Natural killer cell (primary cell): ENCODE measurements around the gene ERN1. TPM values are rescaled to one million over a fixed set of nuclear protein-coding genes. Genes with fewer than 3 reads are reported as not detected.

ENCODE experiments used
- ATAC-seq, 3 donors: fragments of 150-1000 bp in 2 of 3; fragments of 200-7000 bp in 1 of 3; cut with Tn5 transposase; 1 replicate in 1 of 3; 2 replicates in 2 of 3; pipeline ENCODE4 v1.10.0; 2021; ENCODE audit warnings: mild to moderate bottlenecking in 2 of 3, moderate library complexity in 2 of 3
- DNase-seq, 2 donors: peaks; one replicate each; pipeline versions ENCODE4 v3.0.0 to v3.0.0-alpha.2; 2013 to 2021; ENCODE audit warnings: mixed read lengths in 1 of 2
- H3K27ac ChIP-seq: one replicate; pipeline ENCODE4 v1.5.1; 2013; ENCODE audit warnings: mild to moderate bottlenecking, low read length
- H3K27me3 ChIP-seq: one replicate; pipeline ENCODE4 v1.6.1; 2013; ENCODE audit warnings: low read length; ENCODE audit not compliant: control insufficient read depth, insufficient read depth
- H3K36me3 ChIP-seq: one replicate; pipeline ENCODE4 v1.6.1; 2013; ENCODE audit warnings: low read length; ENCODE audit not compliant: control insufficient read depth, insufficient read depth
- H3K4me1 ChIP-seq: one replicate; pipeline ENCODE4 v1.6.1; 2013; ENCODE audit warnings: low read length; ENCODE audit not compliant: control insufficient read depth, insufficient read depth
- H3K4me3 ChIP-seq: one replicate; pipeline ENCODE4 v1.5.1; 2013; ENCODE audit warnings: low read length
- H3K9me3 ChIP-seq: one replicate; pipeline ENCODE4 v1.6.1; 2013; ENCODE audit warnings: low read length; ENCODE audit not compliant: control insufficient read depth, insufficient read depth
- H3K27ac Mint-ChIP-seq, 2 donors: one replicate each; pipeline ENCODE4 v1.8.0; 2022; ENCODE audit warnings: mild to moderate bottlenecking in 2 of 2, mixed read lengths in 2 of 2, moderate library complexity in 1 of 2
- H3K27me3 Mint-ChIP-seq, 2 donors: one replicate each; pipeline ENCODE4 v1.8.0; 2022; ENCODE audit warnings: low read depth in 2 of 2, mixed read lengths in 2 of 2
- H3K36me3 Mint-ChIP-seq: one replicate; pipeline ENCODE4 v1.8.0; 2022; ENCODE audit warnings: mixed read lengths
- H3K4me1 Mint-ChIP-seq, 2 donors: one replicate each; pipeline ENCODE4 v1.8.0; 2022; ENCODE audit warnings: mixed read lengths in 2 of 2
- H3K4me3 Mint-ChIP-seq: one replicate; pipeline ENCODE4 v1.8.0; 2022; ENCODE audit warnings: mild to moderate bottlenecking, moderate library complexity, mixed read lengths
- H3K9me3 Mint-ChIP-seq, 2 donors: one replicate each; pipeline ENCODE4 v1.8.0; 2022; ENCODE audit warnings: mixed read lengths in 2 of 2
- WGBS: methylation state at CpG from one replicate; pipeline ENCODE4 v1.1.7; 2013; ENCODE audit warnings: missing lambda C conversion rate; ENCODE audit not compliant: insufficient coverage; 5-methylcytosine and 5-hydroxymethylcytosine counted together
- intact Hi-C: fragments of 100-400 bp; cut with micrococcal nuclease; formaldehyde crosslinking; loops from one replicate; pipeline ENCODE4 v1.14.2; 2022
- total RNA-seq, 4 donors: library from RNA; stranded (reverse); fragments of 120-200 nt in 1 of 4; gene quantifications; one replicate each; pipeline versions ENCODE4 v1.2.3 to v1.2.4, GENCODE V29; 2013 to 2022
- TF ChIP-seq, protein P1 (sequence below): fragments of 200-600 bp; IDR thresholded peaks from one replicate; pipeline ENCODE4 v1.8.0; 2022; ENCODE audit warnings: antibody characterized with exemption

The ERN1 gene
- total RNA-seq, 3 donors from 2014 or later (not counting 1 experiment from before 2014, with no cell fraction given): 52.9 to 90.5 (median 67.2) TPM

GRCh38 chr17:64055183-64056142, 74.5 kb downstream of the ERN1 start:
- intact Hi-C loops: no loop called here
- H3K9me3 Mint-ChIP-seq: peaks cover 0 to 3% of the 10 kb centered on the region in 2 donors
- DNase-seq: no peak
- no peak for ATAC-seq
- peaks cover 40% of the 10 kb centered on the region for H3K4me1 ChIP-seq
- no peak overlapping the region for H3K4me3 Mint-ChIP-seq
- WGBS: 97% methylated on average over 22 of the region's 22 CpGs
- H3K27me3 ChIP-seq: no peaks in the 10 kb centered on the region
- no peaks in the 10 kb centered on the region for H3K27me3 Mint-ChIP-seq
- no peak overlapping the region for H3K4me3 ChIP-seq
- H3K9me3 ChIP-seq: no peaks in the 10 kb centered on the region
- TF ChIP-seq, protein P1, sequence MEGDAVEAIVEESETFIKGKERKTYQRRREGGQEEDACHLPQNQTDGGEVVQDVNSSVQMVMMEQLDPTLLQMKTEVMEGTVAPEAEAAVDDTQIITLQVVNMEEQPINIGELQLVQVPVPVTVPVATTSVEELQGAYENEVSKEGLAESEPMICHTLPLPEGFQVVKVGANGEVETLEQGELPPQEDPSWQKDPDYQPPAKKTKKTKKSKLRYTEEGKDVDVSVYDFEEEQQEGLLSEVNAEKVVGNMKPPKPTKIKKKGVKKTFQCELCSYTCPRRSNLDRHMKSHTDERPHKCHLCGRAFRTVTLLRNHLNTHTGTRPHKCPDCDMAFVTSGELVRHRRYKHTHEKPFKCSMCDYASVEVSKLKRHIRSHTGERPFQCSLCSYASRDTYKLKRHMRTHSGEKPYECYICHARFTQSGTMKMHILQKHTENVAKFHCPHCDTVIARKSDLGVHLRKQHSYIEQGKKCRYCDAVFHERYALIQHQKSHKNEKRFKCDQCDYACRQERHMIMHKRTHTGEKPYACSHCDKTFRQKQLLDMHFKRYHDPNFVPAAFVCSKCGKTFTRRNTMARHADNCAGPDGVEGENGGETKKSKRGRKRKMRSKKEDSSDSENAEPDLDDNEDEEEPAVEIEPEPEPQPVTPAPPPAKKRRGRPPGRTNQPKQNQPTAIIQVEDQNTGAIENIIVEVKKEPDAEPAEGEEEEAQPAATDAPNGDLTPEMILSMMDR: no peak
- H3K36me3 Mint-ChIP-seq: peaks cover 9% of the 10 kb centered on the region
- H3K36me3 ChIP-seq: peaks cover 67% of the 10 kb centered on the region
- H3K4me1 Mint-ChIP-seq: peaks cover 43 to 44% of the 10 kb centered on the region in 2 donors
- H3K27ac ChIP-seq: peak overlapping the region; percentile 45
- H3K27ac Mint-ChIP-seq: peak overlapping the region; percentile 68 to 69

DNA sequence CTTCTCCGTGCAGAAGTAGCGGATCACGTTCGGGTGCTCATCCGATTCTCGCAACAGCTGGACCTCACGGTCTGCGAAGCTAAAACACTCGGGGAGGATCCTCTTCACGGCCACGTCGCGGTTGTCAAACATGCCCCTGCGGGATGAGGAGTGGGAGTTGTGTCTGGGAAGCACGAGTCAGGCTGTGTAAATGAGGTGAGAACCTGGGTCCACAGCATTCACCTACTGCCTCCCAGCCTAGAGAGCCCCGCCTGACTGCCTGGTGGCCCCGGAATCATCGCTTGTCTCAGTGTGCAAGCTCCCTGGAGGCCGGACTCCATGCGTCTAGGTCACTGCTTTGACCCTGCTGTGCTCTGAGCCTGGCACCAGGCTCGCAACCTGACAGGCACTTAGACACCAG, 75.6 kb downstream of the ERN1 start:
- H3K9me3 ChIP-seq: no peaks in the 10 kb centered on the region
- Mint-ChIP-seq H3K27ac (peak overlapping the region in 1 of 2 donors; percentile 68), H3K27me3 (no peaks in the 10 kb centered on the region), H3K4me1 (peaks cover 41 to 44% of the 10 kb centered on the region in 2 donors), H3K4me3 (no peak overlapping the region), H3K9me3 (no peaks in the 10 kb centered on the region), H3K36me3 (peaks cover 9% of the 10 kb centered on the region)
- no peak overlapping the region for H3K27ac ChIP-seq
- no peaks in the 10 kb centered on the region for H3K27me3 ChIP-seq
- ATAC-seq (no peak), DNase-seq (no peak)
- H3K36me3 ChIP-seq: peaks cover 73% of the 10 kb centered on the region
- intact Hi-C loops: loop anchor here (5.0 kb wide), 1 partner anchor 38 kb away; no protein-coding TSS in a partner anchor
- H3K4me1 ChIP-seq: peaks cover 40% of the 10 kb centered on the region
- no peak overlapping the region for H3K4me3 ChIP-seq
- TF ChIP-seq, protein P1: no peak
- 98% methylated on average over 21 of the region's 21 CpGs for whole genome bisulfite sequencing

- Mint-ChIP-seq H3K4me3 (no peak overlapping the region), H3K36me3 (peaks cover 9% of the 10 kb centered on the region), H3K27ac (peak overlapping the region; percentile 68 to 90), H3K9me3 (no peaks in the 10 kb centered on the region), H3K27me3 (no peaks in the 10 kb centered on the region), H3K4me1 (peaks cover 32 to 45% of the 10 kb centered on the region in 2 donors)
- intact Hi-C loops: loop anchor here (5.0 kb wide), 1 partner anchor 39 kb away; no protein-coding TSS in a partner anchor
- WGBS: 96% methylated on average over 10 of the region's 10 CpGs
- no peak overlapping the region for H3K27ac ChIP-seq
- peaks cover 77% of the 10 kb centered on the region for H3K36me3 ChIP-seq
- H3K4me3 ChIP-seq: no peak overlapping the region
- peaks cover 44% of the 10 kb centered on the region for H3K4me1 ChIP-seq
- no peaks in the 10 kb centered on the region for H3K27me3 ChIP-seq
- H3K9me3 ChIP-seq: no peaks in the 10 kb centered on the region
- ATAC-seq: no peak
- TF ChIP-seq, protein P1: no peak
- no peak for DNase-seq
Measured at GRCh38 chr17:64053101-64053500, 76.8 kb downstream of the ERN1 start.
